ENCODE measurements around the gene HDHD3.

HDHD3 gene

DNA sequence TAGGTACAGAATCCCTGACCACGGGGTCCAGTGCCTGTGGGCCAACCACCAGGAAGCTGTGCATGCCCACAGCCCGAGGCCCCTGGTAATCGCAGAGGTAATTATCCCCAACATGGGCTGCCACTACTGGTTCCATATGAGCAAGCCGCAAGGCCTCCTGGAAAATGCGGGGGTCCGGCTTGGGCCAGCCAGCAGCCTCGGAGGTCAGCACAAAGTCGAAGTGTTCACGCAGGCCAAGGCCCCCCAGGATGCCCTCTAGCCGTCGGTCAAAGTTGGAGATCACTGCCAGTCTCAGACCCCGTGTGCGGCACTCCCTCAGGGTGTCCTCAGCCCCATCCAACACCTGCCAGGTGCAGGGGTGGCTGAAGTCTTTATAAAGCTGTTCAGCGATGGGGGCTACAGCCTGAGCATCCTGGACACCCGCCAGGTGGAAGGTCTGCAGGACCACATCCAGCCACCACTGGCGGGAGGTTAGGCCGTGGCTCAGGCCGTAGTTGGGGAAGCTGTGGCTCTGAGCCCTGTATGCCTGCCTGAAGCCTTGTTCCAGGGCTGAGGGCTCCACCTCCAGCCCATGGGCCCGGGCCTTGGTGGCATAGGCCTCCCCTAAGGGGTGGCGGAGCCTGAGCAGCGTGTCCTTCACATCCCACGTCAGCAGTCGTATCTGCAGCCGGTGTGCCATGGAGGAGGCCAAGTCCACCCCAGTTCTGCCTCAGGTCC, 3.0 kb downstream of the HDHD3 start:
- ChIA-PET POLR2A (no interaction called here), CTCF (interaction anchor here (1.0 to 2.5 kb wide), 5 partner anchors 9 to 32 kb away, joined by 3 to 7 read pairs (median 3); no protein-coding TSS in a partner anchor)
- DNase-seq (ENCODE audit: extremely low spot score), result no peak
- TF ChIP-seq, protein P1, sequence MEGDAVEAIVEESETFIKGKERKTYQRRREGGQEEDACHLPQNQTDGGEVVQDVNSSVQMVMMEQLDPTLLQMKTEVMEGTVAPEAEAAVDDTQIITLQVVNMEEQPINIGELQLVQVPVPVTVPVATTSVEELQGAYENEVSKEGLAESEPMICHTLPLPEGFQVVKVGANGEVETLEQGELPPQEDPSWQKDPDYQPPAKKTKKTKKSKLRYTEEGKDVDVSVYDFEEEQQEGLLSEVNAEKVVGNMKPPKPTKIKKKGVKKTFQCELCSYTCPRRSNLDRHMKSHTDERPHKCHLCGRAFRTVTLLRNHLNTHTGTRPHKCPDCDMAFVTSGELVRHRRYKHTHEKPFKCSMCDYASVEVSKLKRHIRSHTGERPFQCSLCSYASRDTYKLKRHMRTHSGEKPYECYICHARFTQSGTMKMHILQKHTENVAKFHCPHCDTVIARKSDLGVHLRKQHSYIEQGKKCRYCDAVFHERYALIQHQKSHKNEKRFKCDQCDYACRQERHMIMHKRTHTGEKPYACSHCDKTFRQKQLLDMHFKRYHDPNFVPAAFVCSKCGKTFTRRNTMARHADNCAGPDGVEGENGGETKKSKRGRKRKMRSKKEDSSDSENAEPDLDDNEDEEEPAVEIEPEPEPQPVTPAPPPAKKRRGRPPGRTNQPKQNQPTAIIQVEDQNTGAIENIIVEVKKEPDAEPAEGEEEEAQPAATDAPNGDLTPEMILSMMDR (IDR thresholded peaks at IDR 0.05; ENCODE audit: control extremely low read depth, extremely low read depth, low read depth, missing control alignments), result no peak

DNA sequence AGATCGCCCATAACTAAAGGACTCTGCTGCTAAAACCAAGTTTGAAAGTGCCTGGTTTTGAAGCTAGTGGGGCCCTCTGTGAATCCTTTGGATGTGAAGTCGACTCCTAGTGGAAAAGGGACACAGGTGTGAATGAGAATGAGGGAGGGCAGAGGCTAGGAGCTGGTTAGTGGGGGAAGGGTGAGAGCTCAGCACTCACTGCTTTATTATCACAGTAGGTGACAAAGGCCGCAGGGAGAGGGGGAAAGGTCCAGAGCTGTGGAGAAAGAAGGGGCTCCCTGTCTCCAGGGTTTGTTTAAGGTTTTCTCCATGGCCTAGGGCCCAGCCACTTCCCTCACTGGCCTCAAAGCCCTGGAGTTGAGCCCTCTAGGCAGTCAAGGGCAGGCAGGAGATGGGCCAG, 3.5 kb downstream of the HDHD3 start:
- ChIA-PET CTCF (interaction anchor here (1.0 to 2.5 kb wide), 5 partner anchors 10 to 33 kb away, joined by 3 to 7 read pairs (median 3); no protein-coding TSS in a partner anchor), POLR2A (no interaction called here)
- DNase-seq (ENCODE audit: extremely low spot score), result no peak
- TF ChIP-seq, protein P1 (IDR thresholded peaks at IDR 0.05; ENCODE audit: control extremely low read depth, extremely low read depth, low read depth, missing control alignments), result no peak

DNA sequence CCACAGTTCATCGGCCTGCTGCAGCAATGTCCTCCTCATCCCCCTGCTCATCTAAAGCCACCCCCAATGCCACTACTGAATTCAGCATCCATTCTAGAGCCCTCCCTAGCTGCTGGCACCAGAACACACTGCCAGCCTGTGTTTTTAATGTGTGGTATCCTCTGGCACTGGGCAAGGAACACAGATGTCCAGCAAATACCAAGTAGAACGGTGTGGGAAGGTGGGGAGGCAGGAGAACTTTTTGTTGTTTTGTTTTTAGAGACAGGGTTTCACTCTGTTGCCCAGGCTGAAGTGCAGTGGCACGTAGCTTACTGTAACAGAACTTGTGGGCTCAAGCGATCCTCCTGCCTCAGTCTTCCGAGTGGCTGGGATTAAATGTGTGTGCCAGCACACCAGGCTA, 4.7 kb downstream of the HDHD3 start:
- POLR2A ChIA-PET, result no interaction called here
- TF ChIP-seq, protein P1 (IDR thresholded peaks at IDR 0.05; ENCODE audit: control extremely low read depth, extremely low read depth, low read depth, missing control alignments), result no peak
- DNase-seq (ENCODE audit: extremely low spot score), result no peak
- CTCF ChIA-PET, result interaction anchor here (0.8 to 2.5 kb wide), 4 partner anchors 11 to 34 kb away, joined by 3 to 7 read pairs (median 4); partner anchors contain the start of gene ALAD

DNA sequence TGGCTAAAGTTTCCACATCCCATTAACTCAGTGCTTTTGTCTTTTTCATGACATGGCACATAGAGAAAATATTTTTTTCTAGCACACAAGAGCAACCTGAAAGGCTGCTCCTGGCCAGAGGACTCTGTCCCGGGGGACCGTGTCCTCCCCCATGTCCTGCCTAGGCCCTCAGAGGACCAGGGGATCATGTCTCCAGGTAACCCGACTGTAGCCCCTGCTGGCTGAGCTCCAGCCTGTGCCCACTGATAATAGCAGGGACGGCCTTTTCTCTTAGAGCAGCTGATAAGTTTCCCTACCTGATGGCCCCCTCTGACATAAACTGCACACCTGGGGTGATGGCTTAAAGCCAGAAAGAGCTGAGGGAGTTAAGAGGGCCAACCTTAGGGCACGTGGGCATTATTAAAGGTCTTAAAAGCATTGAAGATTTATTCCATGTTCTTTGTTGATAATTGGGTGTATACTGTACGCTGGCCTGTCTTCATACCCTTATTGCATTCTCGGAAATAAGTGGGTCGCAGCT, 5.9 kb downstream of the HDHD3 start:
- ChIA-PET CTCF (interaction anchor here (0.8 to 1.9 kb wide), 5 partner anchors 20 to 59 kb away, joined by 3 to 6 read pairs (median 3); no protein-coding TSS in a partner anchor), POLR2A (no interaction called here)
- no peak for DNase-seq (ENCODE audit: extremely low spot score)
- TF ChIP-seq, protein P1 (IDR thresholded peaks at IDR 0.05; ENCODE audit: control extremely low read depth, extremely low read depth, low read depth, missing control alignments), result no peak

DNA sequence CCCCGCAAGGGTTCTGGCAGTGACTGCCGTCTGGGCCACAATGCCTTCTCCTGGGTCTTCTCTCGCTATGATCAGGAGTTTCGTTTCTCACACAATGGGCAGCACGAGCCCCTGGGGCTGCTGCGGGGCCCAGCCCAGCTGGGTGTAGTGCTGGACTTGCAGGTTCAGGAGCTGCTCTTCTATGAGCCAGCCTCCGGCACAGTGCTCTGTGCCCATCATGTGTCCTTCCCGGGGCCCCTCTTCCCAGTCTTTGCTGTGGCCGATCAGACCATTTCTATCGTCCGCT, 7.0 kb downstream of the HDHD3 start:
- ChIA-PET POLR2A (no interaction called here), CTCF (interaction anchor here (1.2 to 1.9 kb wide), 2 partner anchors 18 to 29 kb away, joined by 3 to 6 read pairs; no protein-coding TSS in a partner anchor)
- TF ChIP-seq, protein P1 (IDR thresholded peaks at IDR 0.05; ENCODE audit: control extremely low read depth, extremely low read depth, low read depth, missing control alignments), result no peak
- no peak for DNase-seq (ENCODE audit: extremely low spot score)

DNA sequence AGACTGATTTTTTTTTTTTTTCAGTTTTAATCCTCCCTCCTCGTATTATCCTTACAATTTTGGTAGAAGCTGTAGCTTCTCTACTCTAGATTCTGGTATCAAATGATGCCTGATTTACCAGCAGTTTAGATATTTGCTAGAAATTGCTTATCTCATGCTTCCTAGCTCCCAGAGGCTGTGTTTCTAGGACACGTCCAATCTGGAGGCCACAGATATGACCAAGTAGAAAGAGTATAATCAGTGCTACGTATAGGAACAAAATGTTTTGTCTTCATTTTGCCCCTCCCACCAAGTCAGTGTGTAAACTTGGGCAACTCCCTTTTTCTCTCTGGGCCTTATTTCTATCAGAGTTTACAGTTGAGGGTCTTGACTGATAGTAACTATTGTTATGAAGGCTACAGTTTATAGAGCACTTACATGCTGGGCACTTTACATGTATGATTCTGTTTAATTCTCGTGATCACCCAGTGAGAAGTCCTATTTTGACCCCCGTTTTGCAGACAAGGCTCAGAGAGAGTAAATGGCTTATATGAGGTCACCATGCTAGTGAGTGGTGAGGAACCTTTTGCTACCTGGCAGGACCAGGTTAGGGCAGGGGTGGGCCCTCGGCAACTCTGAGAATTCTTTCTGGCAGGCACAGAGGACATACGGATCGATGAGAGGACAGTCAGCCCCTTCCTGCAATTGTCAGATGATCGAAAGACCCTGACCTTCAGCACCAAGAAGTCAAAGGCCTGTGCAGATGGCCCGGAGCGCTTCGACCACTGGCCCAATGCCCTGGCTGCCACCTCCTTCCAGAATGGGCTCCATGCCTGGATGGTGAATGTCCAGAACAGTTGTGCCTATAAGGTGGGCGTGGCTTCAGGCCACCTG, 7.6 kb downstream of the HDHD3 start:
- CTCF ChIA-PET, result interaction anchor here (1.0 kb wide), 1 partner anchor 18 kb away, joined by 3 read pairs; no protein-coding TSS in a partner anchor
- POLR2A ChIA-PET, result no interaction called here
- no peak for DNase-seq (ENCODE audit: extremely low spot score)
- TF ChIP-seq, protein P1 (IDR thresholded peaks at IDR 0.05; ENCODE audit: control extremely low read depth, extremely low read depth, low read depth, missing control alignments), result no peak
